H1 (cell line): ENCODE measurements around the gene PSMB4. TPM values are rescaled to one million over a fixed set of nuclear protein-coding genes. Genes with fewer than 3 reads are reported as not detected.

ENCODE experiments used
- BACH1 ChIP-seq: IDR thresholded peaks from 2 replicates; pipeline ENCODE4 v1.6.1; 2012; ENCODE audit warnings: low read length, improper control_type of control experiment
- CHD2 ChIP-seq: IDR thresholded peaks from 2 replicates; pipeline ENCODE4 v1.6.1; 2012; ENCODE audit warnings: low read length, improper control_type of control experiment
- CHD7 ChIP-seq: fragments of 300-600 bp; sonication (generic); IDR thresholded peaks from 2 replicates; pipeline ENCODE4 v1.7.1; 2012; ENCODE audit warnings: low read length, moderate library complexity, mild to moderate bottlenecking, inconsistent platforms; ENCODE audit not compliant: insufficient replicate concordance
- EGR1 ChIP-seq: IDR thresholded peaks from 2 replicates; pipeline ENCODE4 v1.6.1; 2011; ENCODE audit warnings: low read depth, low read length, borderline replicate concordance
- EZH2 ChIP-seq: fragments of 200-600 bp; sonication (generic); IDR thresholded peaks from 2 replicates; pipeline ENCODE4 v1.7.1; 2012; ENCODE audit warnings: low read depth, mild to moderate bottlenecking, moderate library complexity, low read length, inconsistent platforms; ENCODE audit not compliant: severe bottlenecking
- HDAC6 ChIP-seq: IDR thresholded peaks from one replicate; pipeline ENCODE4 v1.7.1; 2012; ENCODE audit warnings: low read depth, mild to moderate bottlenecking, inconsistent platforms, low read length, moderate library complexity
- KDM5A ChIP-seq: fragments of 200-600 bp; IDR thresholded peaks from 2 replicates; pipeline ENCODE4 v1.7.1; 2012; ENCODE audit warnings: mild to moderate bottlenecking, low read length, inconsistent platforms, mixed read lengths
- MAFK ChIP-seq: IDR thresholded peaks from 2 replicates; pipeline ENCODE4 v1.6.1; 2012; ENCODE audit warnings: low read depth, mild to moderate bottlenecking, improper control_type of control experiment, low read length
- NANOG ChIP-seq: IDR thresholded peaks from 2 replicates; pipeline ENCODE4 v1.6.1; 2011; ENCODE audit warnings: low read length, low read depth, mild to moderate bottlenecking, inconsistent platforms; ENCODE audit not compliant: insufficient read depth, poor library complexity, severe bottlenecking
- TAF1 ChIP-seq: IDR thresholded peaks from 2 replicates; pipeline ENCODE4 v1.6.1; 2011; ENCODE audit warnings: mild to moderate bottlenecking, low read depth, low read length
- TCF12 ChIP-seq: IDR thresholded peaks from 2 replicates; pipeline ENCODE4 v1.6.1; 2011; ENCODE audit warnings: low read depth, mild to moderate bottlenecking, low read length
- polyA plus RNA-seq, 7 experiments: library from polyadenylated mRNA; depleted of rRNA in 3 of 7; stranded (reverse) in 5 of 7; unstranded in 2 of 7; fragments of >200 nt in 5 of 7; fragments of 200-250 nt in 2 of 7; gene quantifications; 1 replicate in 5 of 7; 2 replicates in 1 of 7; 4 replicates in 1 of 7; pipeline versions ENCODE4 v1.2.1 to v1.2.3, GENCODE V29; 2011 to 2013; ENCODE audit warnings: missing spikeins in 2 of 7, mixed read lengths in 2 of 7
- total RNA-seq: library from RNA; stranded (reverse); fragmentation: NEBNext Ultra II Directional; extraction: Animal tissue kit (Norgen Biotek cat#: 25700); gene quantifications from 2 replicates; pipeline ENCODE4 v1.2.1, GENCODE V29; 2021

The PSMB4 gene
- total and polyA plus RNA-seq, 2 of the 8 experiments (the other 6 are each of a cell fraction or from before 2014, with no cell fraction given) = 430 to 1,098 TPM

- TF ChIP-seq CHD7 (no peak), TAF1 (no peak), BACH1 (no peak), KDM5A (no peak), HDAC6 (no peak), MAFK (no peak), NANOG (no peak), EGR1 (no peak), EZH2 (no peak), CHD2 (no peak), TCF12 (no peak)
Observed at GRCh38 chr1:151367658-151368392, 31.5 kb upstream of the PSMB4 start (continued).
